ENCODE data around the gene GP9.
"Not testable (repeated sequence)": the region's sequence is repeated elsewhere in the genome, so short reads cannot be mapped to it uniquely, and the experiment has no call there.

The GP9 gene

GRCh38 chr3:129059311-129059958, 1.1 kb upstream of the GP9 start:
- H3K27ac ChIP-seq, result no peak overlapping the region
- no peak for DNase-seq (ENCODE audit: low read depth, low spot score)

DNA sequence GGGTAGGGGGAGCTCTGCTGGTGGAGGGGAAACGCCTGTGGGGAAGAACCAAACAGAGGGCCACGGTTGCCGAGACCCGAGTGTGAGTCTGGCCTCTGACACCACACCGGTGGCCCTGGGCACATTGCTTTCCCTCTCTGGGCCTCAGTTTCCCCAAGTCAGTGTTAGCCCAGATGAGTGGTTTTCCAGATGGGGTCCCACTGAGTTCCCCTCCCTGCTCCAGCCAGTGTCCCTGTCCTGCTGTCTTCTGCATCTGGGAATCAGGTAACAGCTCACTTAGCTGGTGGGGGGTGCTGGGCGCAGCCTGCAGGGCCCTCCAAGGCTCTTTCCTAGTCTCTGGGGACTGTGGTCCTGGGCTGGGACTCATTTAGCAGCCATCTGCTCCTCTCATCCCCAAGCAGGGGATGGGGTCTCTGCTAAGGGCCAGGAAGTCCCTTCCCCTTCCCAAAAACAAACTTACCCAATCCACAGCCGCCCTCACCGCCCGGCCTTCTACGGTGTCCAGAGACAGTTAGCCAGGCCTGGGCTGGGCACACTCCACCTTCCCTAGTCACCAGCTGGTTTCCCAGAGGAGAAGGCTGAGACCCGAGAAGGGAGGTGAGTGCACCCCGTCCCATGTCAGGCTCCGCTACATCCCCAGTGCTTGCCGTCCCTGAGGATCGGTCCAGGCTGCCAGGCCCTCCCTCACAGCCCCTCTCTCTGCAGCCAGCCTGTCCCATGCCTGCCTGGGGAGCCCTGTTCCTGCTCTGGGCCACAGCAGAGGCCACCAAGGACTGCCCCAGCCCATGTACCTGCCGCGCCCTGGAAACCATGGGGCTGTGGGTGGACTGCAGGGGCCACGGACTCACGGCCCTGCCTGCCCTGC, 676 bp downstream of the GP9 start:
- no peak for TF ChIP-seq EZH2 (IDR thresholded peaks at IDR 0.05)
- no peak for TF ChIP-seq FOXP2 (optimal IDR thresholded peaks at IDR 0.05; ENCODE audit: control extremely low read depth, extremely low read length, insufficient read depth)
- no peak for TF ChIP-seq POLR2AphosphoS5 (IDR thresholded peaks at IDR 0.05; ENCODE audit: borderline replicate concordance, low read depth, low read length)

More at GRCh38 chr3:129059311-129059958, 1.1 kb upstream of the GP9 start:
- H3K36me3 ChIP-seq (ENCODE audit: insufficient read depth, low read length), result no peaks in the 10 kb centered on the region
- no peaks in the 10 kb centered on the region for H3K9me3 ChIP-seq (ENCODE audit: low read depth, low read length)
- H3K9ac ChIP-seq (ENCODE audit: insufficient read length), result no peak overlapping the region
- TF ChIP-seq EZH2 (IDR thresholded peaks at IDR 0.05), result no peak
- no peak for TF ChIP-seq POLR2AphosphoS5 (IDR thresholded peaks at IDR 0.05; ENCODE audit: borderline replicate concordance, low read depth, low read length)
- no peak for TF ChIP-seq FOXP2 (optimal IDR thresholded peaks at IDR 0.05; ENCODE audit: control extremely low read depth, extremely low read length, insufficient read depth)
- H3K4me3 ChIP-seq, result no peak overlapping the region

GRCh38 chr3:129061888-129062834, 1.6 kb downstream of the GP9 start:
- no peak for DNase-seq (ENCODE audit: low read depth, low spot score)
- H3K4me3 ChIP-seq, result no peak overlapping the region
- H3K36me3 ChIP-seq (ENCODE audit: insufficient read depth, low read length), result no peaks in the 10 kb centered on the region
- TF ChIP-seq EZH2 (IDR thresholded peaks at IDR 0.05), result no peak
- TF ChIP-seq FOXP2 (optimal IDR thresholded peaks at IDR 0.05; ENCODE audit: control extremely low read depth, extremely low read length, insufficient read depth), result no peak
- TF ChIP-seq POLR2AphosphoS5 (IDR thresholded peaks at IDR 0.05; ENCODE audit: borderline replicate concordance, low read depth, low read length), result no peak
- no peak overlapping the region for H3K9ac ChIP-seq (ENCODE audit: insufficient read length)
- H3K27ac ChIP-seq, result no peak overlapping the region
- H3K9me3 ChIP-seq (ENCODE audit: low read depth, low read length), result no peaks in the 10 kb centered on the region

More for the DNA sequence above, 676 bp downstream of the GP9 start:
- Histone ChIP-seq H3K9ac (ENCODE audit: insufficient read length) (no peak overlapping the region), H3K36me3 (ENCODE audit: insufficient read depth, low read length) (no peaks in the 10 kb centered on the region), H3K4me3 (no peak overlapping the region), H3K27ac (no peak overlapping the region), H3K9me3 (ENCODE audit: low read depth, low read length) (no peaks in the 10 kb centered on the region)
- no peak for DNase-seq (ENCODE audit: low read depth, low spot score)

DNA sequence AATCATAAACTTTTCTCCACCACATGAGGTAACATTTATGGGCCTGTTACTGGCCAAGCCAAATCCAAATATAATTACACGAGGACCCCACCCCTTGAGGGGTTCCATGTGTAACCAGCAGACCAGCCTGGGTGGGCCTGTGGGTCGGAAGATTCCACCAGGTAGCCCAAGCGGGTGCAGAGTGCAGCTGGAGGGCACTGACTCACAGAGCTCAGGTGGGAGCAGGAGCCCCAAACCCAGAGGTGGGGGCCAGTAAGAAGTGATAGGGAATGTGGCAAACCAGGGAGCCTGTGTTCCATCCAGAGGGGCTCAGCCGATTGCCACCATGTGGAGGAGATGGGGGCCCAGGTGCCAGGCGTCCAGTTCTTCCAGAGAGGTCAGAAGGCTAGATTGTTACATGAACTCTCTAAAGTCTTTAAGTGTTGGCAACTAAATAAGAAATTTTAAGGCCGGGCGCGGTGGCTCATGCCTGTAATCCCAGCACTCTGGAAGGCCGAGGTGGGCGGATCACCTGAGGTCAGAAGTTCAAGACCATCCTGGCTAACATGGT, 2.6 kb downstream of the GP9 start:
- no peak overlapping the region for H3K27ac ChIP-seq

DNA sequence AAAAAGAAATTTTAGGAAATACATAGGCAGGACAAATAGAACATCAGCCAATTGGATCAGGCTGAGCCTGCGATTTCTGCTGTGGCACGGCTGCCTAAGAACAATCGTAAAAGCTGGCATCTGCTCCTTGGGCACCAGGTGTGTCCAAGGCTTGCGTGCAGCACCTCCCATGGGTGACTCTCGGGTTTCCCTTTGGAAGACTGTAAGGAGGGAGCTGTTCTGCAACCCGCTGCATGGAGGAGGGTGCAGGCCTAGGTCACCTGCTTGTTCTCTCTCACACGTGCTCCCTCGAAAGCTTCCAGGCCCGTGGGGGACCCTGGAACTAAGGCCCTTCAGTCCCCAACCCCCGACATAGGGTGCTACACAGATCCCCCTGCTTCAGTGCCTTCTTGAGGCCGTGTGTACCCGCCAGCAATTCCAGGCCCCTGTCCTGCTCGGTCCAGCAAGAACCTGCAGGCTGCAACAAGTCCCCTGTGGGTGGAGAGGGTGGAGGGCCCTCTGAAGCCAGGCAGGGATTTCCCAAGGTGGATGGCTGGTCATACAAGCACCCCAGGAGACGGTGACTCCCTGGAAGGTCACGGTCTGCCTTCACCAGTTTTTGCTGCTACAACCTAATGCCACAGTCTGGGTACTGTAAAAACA, 3.4 kb downstream of the GP9 start:
- DNase-seq (ENCODE audit: low read depth, low spot score), result no peak
- TF ChIP-seq FOXP2 (optimal IDR thresholded peaks at IDR 0.05; ENCODE audit: control extremely low read depth, extremely low read length, insufficient read depth), result no peak
- no peak for TF ChIP-seq EZH2 (IDR thresholded peaks at IDR 0.05)
- TF ChIP-seq POLR2AphosphoS5 (IDR thresholded peaks at IDR 0.05; ENCODE audit: borderline replicate concordance, low read depth, low read length), result no peak
- Histone ChIP-seq H3K9me3 (ENCODE audit: low read depth, low read length) (no peaks in the 10 kb centered on the region), H3K4me3 (no peak overlapping the region), H3K9ac (ENCODE audit: insufficient read length) (no peak overlapping the region), H3K27ac (no peak overlapping the region), H3K36me3 (ENCODE audit: insufficient read depth, low read length) (no peaks in the 10 kb centered on the region)

More for the DNA sequence above, 2.6 kb downstream of the GP9 start:
- DNase-seq (ENCODE audit: low read depth, low spot score), result no peak
- Histone ChIP-seq H3K4me3 (no peak overlapping the region), H3K9ac (ENCODE audit: insufficient read length) (no peak overlapping the region), H3K9me3 (ENCODE audit: low read depth, low read length) (no peaks in the 10 kb centered on the region), H3K36me3 (ENCODE audit: insufficient read depth, low read length) (no peaks in the 10 kb centered on the region)
- no peak for TF ChIP-seq EZH2 (IDR thresholded peaks at IDR 0.05)
- TF ChIP-seq FOXP2 (optimal IDR thresholded peaks at IDR 0.05; ENCODE audit: control extremely low read depth, extremely low read length, insufficient read depth), result no peak
- no peak for TF ChIP-seq POLR2AphosphoS5 (IDR thresholded peaks at IDR 0.05; ENCODE audit: borderline replicate concordance, low read depth, low read length)

DNA sequence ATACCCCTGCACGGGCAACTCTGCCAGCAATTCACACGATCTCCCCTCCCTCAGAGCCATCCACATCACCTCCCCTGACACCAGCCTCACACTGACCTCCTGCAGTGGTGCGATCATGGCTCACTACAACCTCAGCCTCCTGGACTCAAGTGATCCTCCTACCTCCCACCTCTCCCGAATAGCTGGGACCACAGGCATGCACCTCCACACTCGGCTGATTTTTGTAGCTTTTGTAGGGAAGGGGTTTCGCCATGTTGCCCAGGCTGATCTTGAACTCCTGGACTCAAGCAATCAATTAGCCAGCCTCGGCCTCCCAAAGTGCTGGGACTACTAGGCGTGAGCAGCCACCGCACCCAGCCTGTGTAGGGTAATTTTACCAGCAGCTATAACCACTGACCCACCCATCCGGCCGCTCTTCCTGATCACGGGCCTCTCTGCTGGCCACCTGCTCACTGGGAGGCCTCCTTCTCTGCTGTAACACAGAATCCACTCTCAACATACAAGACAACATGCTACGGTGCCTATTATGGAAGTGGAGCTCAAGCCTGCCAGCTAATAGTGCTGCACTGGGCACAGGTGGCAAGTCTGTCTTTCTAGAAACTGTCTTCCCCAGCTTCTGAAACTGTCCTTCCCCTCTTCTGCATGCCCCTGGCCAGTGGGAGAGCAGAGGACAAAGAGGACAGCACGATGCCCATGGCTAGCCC, 4.6 kb downstream of the GP9 start:
- no peak overlapping the region for H3K9ac ChIP-seq (ENCODE audit: insufficient read length)
- no peaks in the 10 kb centered on the region for H3K36me3 ChIP-seq (ENCODE audit: insufficient read depth, low read length)
- H3K9me3 ChIP-seq (ENCODE audit: low read depth, low read length), result no peaks in the 10 kb centered on the region
- no peak overlapping the region for H3K4me3 ChIP-seq
- no peak for TF ChIP-seq POLR2AphosphoS5 (IDR thresholded peaks at IDR 0.05; ENCODE audit: borderline replicate concordance, low read depth, low read length)
- TF ChIP-seq FOXP2 (optimal IDR thresholded peaks at IDR 0.05; ENCODE audit: control extremely low read depth, extremely low read length, insufficient read depth), result no peak
- no peak for TF ChIP-seq EZH2 (IDR thresholded peaks at IDR 0.05)
- H3K27ac ChIP-seq, result no peak overlapping the region
- no peak for DNase-seq (ENCODE audit: low read depth, low spot score)

DNA sequence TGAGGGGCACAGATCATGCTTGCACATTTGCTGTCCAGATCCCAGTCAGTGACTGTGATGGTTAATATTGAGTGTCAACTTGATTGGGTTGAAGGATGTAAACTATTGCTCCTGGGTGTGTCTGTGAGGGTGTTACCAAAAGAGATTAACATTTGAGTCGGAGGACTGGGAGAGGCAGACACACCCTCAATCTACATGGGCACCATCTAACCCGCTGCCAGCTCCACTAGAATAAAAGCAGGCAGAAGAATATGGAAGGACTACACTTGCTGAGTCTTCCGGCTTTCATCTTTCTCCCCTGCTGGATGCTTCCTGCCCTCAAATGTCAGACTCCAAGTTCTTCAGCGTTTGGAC, 5.1 kb downstream of the GP9 start:
- H3K4me3 ChIP-seq, result no peak overlapping the region
- H3K36me3 ChIP-seq (ENCODE audit: insufficient read depth, low read length), result no peaks in the 10 kb centered on the region
- TF ChIP-seq POLR2AphosphoS5 (IDR thresholded peaks at IDR 0.05; ENCODE audit: borderline replicate concordance, low read depth, low read length), result no peak
- no peak for TF ChIP-seq EZH2 (IDR thresholded peaks at IDR 0.05)
- TF ChIP-seq FOXP2 (optimal IDR thresholded peaks at IDR 0.05; ENCODE audit: control extremely low read depth, extremely low read length, insufficient read depth), result no peak
- no peak overlapping the region for H3K27ac ChIP-seq
- DNase-seq (ENCODE audit: low read depth, low spot score), result no peak
- H3K9ac ChIP-seq (ENCODE audit: insufficient read length), result no peak overlapping the region
- no peaks in the 10 kb centered on the region for H3K9me3 ChIP-seq (ENCODE audit: low read depth, low read length)

DNA sequence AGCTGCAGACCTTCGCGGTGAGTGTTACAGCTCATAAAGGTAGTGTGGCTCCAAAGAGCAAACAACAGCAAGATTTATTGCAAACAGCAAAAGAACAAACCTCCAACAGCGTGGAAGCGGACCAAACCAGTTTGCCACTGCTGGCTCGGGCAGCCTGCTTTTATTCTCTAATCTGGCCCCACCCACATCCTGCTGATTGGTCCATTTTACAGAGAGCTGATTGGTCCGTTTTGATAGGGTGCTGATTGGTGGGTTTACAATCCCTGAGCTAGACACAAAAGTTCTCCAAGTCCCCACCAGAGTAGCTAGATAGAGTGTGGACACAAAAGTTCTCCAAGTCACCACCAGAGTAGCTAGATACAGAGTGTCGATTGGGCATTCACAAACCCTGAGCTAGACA, 7.1 kb downstream of the GP9 start:
- H3K9me3 ChIP-seq (ENCODE audit: low read depth, low read length); H3K27ac ChIP-seq; H3K4me3 ChIP-seq; H3K36me3 ChIP-seq (ENCODE audit: insufficient read depth, low read length); DNase-seq (ENCODE audit: low read depth, low spot score); H3K9ac ChIP-seq (ENCODE audit: insufficient read length): not testable (repeated sequence)
